ENCODE results near the gene SORCS3. TPM values are rescaled to one million over a fixed set of nuclear protein-coding genes. Genes with fewer than 3 reads are reported as not detected.

SORCS3 gene
- total and polyA plus RNA-seq, 7 donors = 0.15 to 1.1 (median 0.33) TPM; not detected in 2

GRCh38 chr10:105171945-105172344 lies 530.9 kb downstream of the SORCS3 start:
- no peak for DNase-seq
- WGBS, 2 donors = 89% methylated on average over 3 of the region's 3 CpGs
- no peak for TF ChIP-seq EP300 (IDR thresholded peaks at IDR 0.05)
- TF ChIP-seq, protein P1, sequence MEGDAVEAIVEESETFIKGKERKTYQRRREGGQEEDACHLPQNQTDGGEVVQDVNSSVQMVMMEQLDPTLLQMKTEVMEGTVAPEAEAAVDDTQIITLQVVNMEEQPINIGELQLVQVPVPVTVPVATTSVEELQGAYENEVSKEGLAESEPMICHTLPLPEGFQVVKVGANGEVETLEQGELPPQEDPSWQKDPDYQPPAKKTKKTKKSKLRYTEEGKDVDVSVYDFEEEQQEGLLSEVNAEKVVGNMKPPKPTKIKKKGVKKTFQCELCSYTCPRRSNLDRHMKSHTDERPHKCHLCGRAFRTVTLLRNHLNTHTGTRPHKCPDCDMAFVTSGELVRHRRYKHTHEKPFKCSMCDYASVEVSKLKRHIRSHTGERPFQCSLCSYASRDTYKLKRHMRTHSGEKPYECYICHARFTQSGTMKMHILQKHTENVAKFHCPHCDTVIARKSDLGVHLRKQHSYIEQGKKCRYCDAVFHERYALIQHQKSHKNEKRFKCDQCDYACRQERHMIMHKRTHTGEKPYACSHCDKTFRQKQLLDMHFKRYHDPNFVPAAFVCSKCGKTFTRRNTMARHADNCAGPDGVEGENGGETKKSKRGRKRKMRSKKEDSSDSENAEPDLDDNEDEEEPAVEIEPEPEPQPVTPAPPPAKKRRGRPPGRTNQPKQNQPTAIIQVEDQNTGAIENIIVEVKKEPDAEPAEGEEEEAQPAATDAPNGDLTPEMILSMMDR (IDR thresholded peaks at IDR 0.05) = no peak
- no peak for TF ChIP-seq POLR2A (IDR thresholded peaks at IDR 0.05)
- TF ChIP-seq POLR2AphosphoS5 (IDR thresholded peaks at IDR 0.05) = no peak
- no peaks in the 10 kb centered on the region for H3K36me3 ChIP-seq
- H3K27ac ChIP-seq = no peak overlapping the region
- H3K9me3 ChIP-seq = no peaks in the 10 kb centered on the region
- no peaks in the 10 kb centered on the region for H3K27me3 ChIP-seq
- no peaks in the 10 kb centered on the region for H3K4me1 ChIP-seq
- intact Hi-C loops (cut with DNase I) = no loop called here
- no peak overlapping the region for H3K4me3 ChIP-seq

- Histone ChIP-seq H3K36me3 (no peaks in the 10 kb centered on the region), H3K4me3 (no peak overlapping the region), H3K4me1 (no peaks in the 10 kb centered on the region), H3K27ac (no peak overlapping the region), H3K27me3 (no peaks in the 10 kb centered on the region), H3K9me3 (no peaks in the 10 kb centered on the region)
- no peak for TF ChIP-seq POLR2AphosphoS5 (IDR thresholded peaks at IDR 0.05)
- TF ChIP-seq, protein P1 (IDR thresholded peaks at IDR 0.05) = no peak
- DNase-seq = no peak
- intact Hi-C loops (cut with DNase I) = no loop called here
Observed at GRCh38 chr10:105181626-105182025, 540.5 kb downstream of the SORCS3 start.

DNA sequence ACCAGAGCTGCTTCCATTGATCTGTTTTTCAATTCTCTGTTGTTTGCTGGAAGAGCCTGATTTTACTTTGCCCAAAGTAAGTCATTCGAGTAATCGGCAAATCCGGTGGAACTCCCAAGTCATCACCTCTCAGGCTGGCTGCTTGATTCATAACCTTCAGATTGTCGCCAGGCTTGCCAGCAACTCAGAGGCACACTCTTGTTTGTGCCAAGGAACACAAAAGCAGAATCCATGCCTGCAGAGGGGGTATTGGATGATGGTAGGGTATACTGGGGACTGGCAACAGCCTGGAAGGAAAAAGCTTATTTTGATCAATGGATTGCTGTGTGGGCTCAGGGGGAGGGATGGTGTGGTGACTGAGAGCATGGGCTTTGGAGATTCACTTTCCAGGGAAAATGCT lies 542.4 kb downstream of the SORCS3 start:
- Histone ChIP-seq H3K9me3 (no peaks in the 10 kb centered on the region), H3K4me1 (no peaks in the 10 kb centered on the region), H3K4me3 (no peak overlapping the region), H3K27ac (no peak overlapping the region), H3K36me3 (no peaks in the 10 kb centered on the region), H3K27me3 (no peaks in the 10 kb centered on the region)
- no peak for DNase-seq
- WGBS, 2 donors = 93% methylated on average over 4 of the region's 4 CpGs
- intact Hi-C loops (cut with DNase I) = no loop called here
- TF ChIP-seq EP300 (IDR thresholded peaks at IDR 0.05) (no peak), POLR2A (IDR thresholded peaks at IDR 0.05) (no peak), POLR2AphosphoS5 (IDR thresholded peaks at IDR 0.05) (no peak)
- TF ChIP-seq, protein P1 (IDR thresholded peaks at IDR 0.05) = no peak

- 74 to 86% methylated on average over 4 of the region's 4 CpGs for WGBS, 2 donors
- Histone ChIP-seq H3K4me3 (no peak overlapping the region), H3K27me3 (no peaks in the 10 kb centered on the region), H3K9me3 (no peaks in the 10 kb centered on the region), H3K36me3 (no peaks in the 10 kb centered on the region), H3K27ac (no peak overlapping the region), H3K4me1 (no peaks in the 10 kb centered on the region)
- no peak for TF ChIP-seq POLR2A (IDR thresholded peaks at IDR 0.05)
- TF ChIP-seq, protein P1 (IDR thresholded peaks at IDR 0.05) = no peak
- no peak for TF ChIP-seq POLR2AphosphoS5 (IDR thresholded peaks at IDR 0.05)
- no peak for TF ChIP-seq EP300 (IDR thresholded peaks at IDR 0.05)
- no peak for DNase-seq
- intact Hi-C loops (cut with DNase I) = no loop called here
Observed at GRCh38 chr10:105185161-105185560, 544.1 kb downstream of the SORCS3 start.

DNA sequence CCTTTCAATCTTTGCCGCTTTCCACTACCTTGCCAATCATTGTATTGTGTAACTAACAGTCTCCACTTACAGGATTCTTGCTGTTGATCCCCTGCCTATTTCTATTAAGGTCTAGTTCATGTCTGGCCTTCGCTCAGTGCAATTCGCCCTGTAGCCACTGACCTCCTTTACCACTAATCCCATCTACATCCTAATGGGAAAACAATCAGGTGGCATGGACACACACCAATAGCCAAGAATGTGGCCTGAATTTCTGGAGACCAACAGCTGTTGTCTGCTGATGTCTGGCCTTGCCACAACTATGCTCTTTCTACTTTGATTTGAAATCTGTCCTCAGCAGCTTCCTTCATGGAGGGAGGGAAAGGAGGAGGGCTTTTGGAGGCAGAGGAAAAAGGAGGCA lies 546.2 kb downstream of the SORCS3 start:
- WGBS, 2 donors = 93 to 94% methylated on average over 3 of the region's 3 CpGs

More for the DNA sequence above, 546.2 kb downstream of the SORCS3 start:
- no peaks in the 10 kb centered on the region for H3K27me3 ChIP-seq
- H3K27ac ChIP-seq = no peak overlapping the region
- H3K36me3 ChIP-seq = no peaks in the 10 kb centered on the region
- intact Hi-C loops (cut with DNase I) = no loop called here
- DNase-seq = no peak
- H3K4me3 ChIP-seq = no peak overlapping the region
- no peaks in the 10 kb centered on the region for H3K9me3 ChIP-seq
- TF ChIP-seq POLR2A (IDR thresholded peaks at IDR 0.05) (no peak), EP300 (IDR thresholded peaks at IDR 0.05) (no peak), POLR2AphosphoS5 (IDR thresholded peaks at IDR 0.05) (no peak)
- TF ChIP-seq, protein P1 (IDR thresholded peaks at IDR 0.05) = no peak
- H3K4me1 ChIP-seq = no peaks in the 10 kb centered on the region

Data from sigmoid colon (tissue), 7 donors.